Measurements from ENCODE around the gene ZNF579.

DNA sequence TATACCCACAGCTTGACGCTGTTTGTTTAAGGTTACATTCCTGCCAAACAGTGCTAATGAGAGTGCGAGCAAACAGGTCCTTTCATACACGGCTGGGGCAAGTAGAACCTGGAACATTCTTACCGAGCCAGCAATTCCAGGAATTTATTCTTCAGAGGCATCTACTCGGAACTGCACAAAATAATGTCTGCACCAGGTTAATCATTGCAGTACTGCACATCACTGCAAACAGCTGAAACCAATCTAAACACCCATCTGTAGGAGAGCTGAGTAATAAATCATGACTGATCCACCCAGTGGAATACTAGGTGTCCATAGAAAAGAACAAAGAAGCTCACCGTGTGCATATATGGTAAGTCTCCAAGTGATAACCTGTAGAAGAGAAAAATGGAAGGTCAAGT is 1.2 kb upstream of the ZNF579 start:
- TF ChIP-seq SIN3A (IDR thresholded peaks at IDR 0.05; ENCODE audit: borderline replicate concordance, insufficient read depth, low read length) (no peak), POLR2AphosphoS5 (IDR thresholded peaks at IDR 0.05; ENCODE audit: low read depth, low read length) (no peak), TAF1 (IDR thresholded peaks at IDR 0.05; ENCODE audit: borderline replicate concordance, insufficient read depth, low read length) (no peak), FOXP2 (optimal IDR thresholded peaks at IDR 0.05; ENCODE audit: borderline replicate concordance, extremely low read depth, extremely low read length, insufficient read depth) (no peak)
- TF ChIP-seq, protein P1, sequence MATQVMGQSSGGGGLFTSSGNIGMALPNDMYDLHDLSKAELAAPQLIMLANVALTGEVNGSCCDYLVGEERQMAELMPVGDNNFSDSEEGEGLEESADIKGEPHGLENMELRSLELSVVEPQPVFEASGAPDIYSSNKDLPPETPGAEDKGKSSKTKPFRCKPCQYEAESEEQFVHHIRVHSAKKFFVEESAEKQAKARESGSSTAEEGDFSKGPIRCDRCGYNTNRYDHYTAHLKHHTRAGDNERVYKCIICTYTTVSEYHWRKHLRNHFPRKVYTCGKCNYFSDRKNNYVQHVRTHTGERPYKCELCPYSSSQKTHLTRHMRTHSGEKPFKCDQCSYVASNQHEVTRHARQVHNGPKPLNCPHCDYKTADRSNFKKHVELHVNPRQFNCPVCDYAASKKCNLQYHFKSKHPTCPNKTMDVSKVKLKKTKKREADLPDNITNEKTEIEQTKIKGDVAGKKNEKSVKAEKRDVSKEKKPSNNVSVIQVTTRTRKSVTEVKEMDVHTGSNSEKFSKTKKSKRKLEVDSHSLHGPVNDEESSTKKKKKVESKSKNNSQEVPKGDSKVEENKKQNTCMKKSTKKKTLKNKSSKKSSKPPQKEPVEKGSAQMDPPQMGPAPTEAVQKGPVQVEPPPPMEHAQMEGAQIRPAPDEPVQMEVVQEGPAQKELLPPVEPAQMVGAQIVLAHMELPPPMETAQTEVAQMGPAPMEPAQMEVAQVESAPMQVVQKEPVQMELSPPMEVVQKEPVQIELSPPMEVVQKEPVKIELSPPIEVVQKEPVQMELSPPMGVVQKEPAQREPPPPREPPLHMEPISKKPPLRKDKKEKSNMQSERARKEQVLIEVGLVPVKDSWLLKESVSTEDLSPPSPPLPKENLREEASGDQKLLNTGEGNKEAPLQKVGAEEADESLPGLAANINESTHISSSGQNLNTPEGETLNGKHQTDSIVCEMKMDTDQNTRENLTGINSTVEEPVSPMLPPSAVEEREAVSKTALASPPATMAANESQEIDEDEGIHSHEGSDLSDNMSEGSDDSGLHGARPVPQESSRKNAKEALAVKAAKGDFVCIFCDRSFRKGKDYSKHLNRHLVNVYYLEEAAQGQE (IDR thresholded peaks at IDR 0.05; ENCODE audit: insufficient read depth in 1 of 2, low read depth in 2 of 2, low read length in 2 of 2), result no peak

All from PFSK-1 (cell line).